ENCODE results near the gene BYSL. TPM values are rescaled to one million over a fixed set of nuclear protein-coding genes. Genes with fewer than 3 reads are reported as not detected.

BYSL gene
- total and polyA plus RNA-seq, 2 donors (not counting 3 experiments of a cell fraction or from before 2014, with no cell fraction given): 33.1 to 41.8 TPM

DNA sequence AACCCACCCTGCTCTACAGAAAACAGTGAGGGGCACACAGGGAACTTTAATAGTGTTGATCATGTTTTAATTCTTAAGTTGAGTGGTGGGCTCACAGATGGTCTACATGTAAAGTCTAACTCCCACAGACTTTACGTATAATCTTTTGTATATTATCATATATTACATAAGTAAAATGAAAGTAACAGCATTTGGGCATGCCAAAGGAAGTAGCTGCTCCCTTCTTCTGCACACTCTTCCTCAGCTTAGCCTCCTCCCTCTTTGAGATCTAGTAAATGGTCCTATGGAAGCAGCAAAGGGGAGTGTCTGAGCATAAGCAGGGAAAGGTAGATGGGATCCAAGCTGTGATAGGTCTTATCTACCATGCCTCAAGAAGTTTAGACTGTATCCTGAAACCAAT lies 11.6 kb upstream of the BYSL start:
- no peaks in the 10 kb centered on the region for H3K27me3 ChIP-seq (ENCODE audit: control insufficient read depth in 2 of 2, insufficient read depth in 2 of 2, low read length in 2 of 2)
- no peak for FAIRE-seq
- ChIA-PET CTCF (interaction anchor here (1.1 to 1.9 kb wide), 3 partner anchors 11 to 109 kb away, joined by 3 to 6 read pairs (median 4); partner anchors contain the start of genes BYSL and MED20), POLR2A (interaction anchor here (0.6 kb wide), 1 partner anchor 32 kb away, joined by 3 read pairs; no protein-coding TSS in a partner anchor)
- dilution Hi-C loops (cut with MboI; ENCODE audit: extremely low pct_ligation_motif_present, low sequenced_read_pairs): no loop called here
- DNase-seq (ENCODE audit: low read depth, low spot score): no peak
- no peaks in the 10 kb centered on the region for H4K20me1 ChIP-seq (replicated peaks; ENCODE audit: control insufficient read depth, extremely low read depth, insufficient read depth, low read length)
- TF ChIP-seq JUN (IDR thresholded peaks at IDR 0.05; ENCODE audit: borderline replicate concordance, insufficient read depth, insufficient read length, low read depth) (no peak), GATA2 (IDR thresholded peaks at IDR 0.05; ENCODE audit: insufficient read depth, insufficient read length, low read depth, low read length) (no peak), EZH2 (IDR thresholded peaks at IDR 0.05; ENCODE audit: borderline replicate concordance, low read depth, low read length, severe bottlenecking) (no peak), POLR2A (IDR thresholded peaks at IDR 0.05; ENCODE audit: low read depth, low read length) (no peak), MYC (IDR thresholded peaks at IDR 0.05; ENCODE audit: low read depth, low read length) (no peak), FOS (IDR thresholded peaks at IDR 0.05; ENCODE audit: borderline replicate concordance, insufficient read depth, low read length) (no peak), MAX (IDR thresholded peaks at IDR 0.05; ENCODE audit: insufficient read depth, insufficient read length) (no peak), CTCF (IDR thresholded peaks at IDR 0.05; ENCODE audit: extremely low read depth in 1 of 2, insufficient read depth in 1 of 2, low read depth in 1 of 2, low read length in 2 of 2) (no peak), POLR2AphosphoS5 (IDR thresholded peaks at IDR 0.05; ENCODE audit: insufficient read depth, low read depth, low read length) (no peak)
- H3K79me2 ChIP-seq (ENCODE audit: control insufficient read depth, insufficient read depth, low read length): peaks cover 6% of the 10 kb centered on the region
- no peak overlapping the region for H3K27ac ChIP-seq (ENCODE audit: insufficient read depth, low read depth, low read length)
- H3K4me3 ChIP-seq (replicated peaks in 1 of 3; ENCODE audit: insufficient read depth in 1 of 3, low read depth in 1 of 3, low read length in 3 of 3): no peak overlapping the region
- H3K9me1 ChIP-seq (replicated peaks; ENCODE audit: control insufficient read depth, extremely low read depth, insufficient read depth, low read length): no peaks in the 10 kb centered on the region
- H3K36me3 ChIP-seq (ENCODE audit: control insufficient read depth in 2 of 2, extremely low read depth in 1 of 2, insufficient read depth in 2 of 2, low read length in 2 of 2): peaks cover 10 to 20% of the 10 kb centered on the region in 2 experiments
- intact Hi-C loops (cut with micrococcal nuclease): no loop called here
- no peak overlapping the region for H3K9ac ChIP-seq (replicated peaks; ENCODE audit: extremely low read depth, insufficient read depth, low read length)
- no TSS peak for BruUV-seq (replicated peaks)
- H3K9me3 ChIP-seq (replicated peaks; ENCODE audit: control insufficient read depth, insufficient read depth, low read length): no peaks in the 10 kb centered on the region
- H3K4me1 ChIP-seq (ENCODE audit: control insufficient read depth, extremely low read depth, insufficient read depth, low read length): no peaks in the 10 kb centered on the region
- no peak overlapping the region for H2AFZ ChIP-seq (ENCODE audit: low read depth, low read length)
- no peak overlapping the region for H3K4me2 ChIP-seq (ENCODE audit: insufficient read depth, low read length)

Data from endothelial cell of umbilical vein (primary cell).